NOMO-1 treated with DMSO at 0.1 percent for 48 hours (cell line): ENCODE results near the gene GLCE.
"Not testable (repeated sequence)": the region's sequence is repeated elsewhere in the genome, so short reads cannot be mapped to it uniquely, and the experiment has no call there.

Experiments
- DNase-seq: peaks from one replicate; lab custom pipeline; 2025; ENCODE audit not compliant: unreplicated experiment; lab: John Stamatoyannopoulos, UW

Gene GLCE

DNA sequence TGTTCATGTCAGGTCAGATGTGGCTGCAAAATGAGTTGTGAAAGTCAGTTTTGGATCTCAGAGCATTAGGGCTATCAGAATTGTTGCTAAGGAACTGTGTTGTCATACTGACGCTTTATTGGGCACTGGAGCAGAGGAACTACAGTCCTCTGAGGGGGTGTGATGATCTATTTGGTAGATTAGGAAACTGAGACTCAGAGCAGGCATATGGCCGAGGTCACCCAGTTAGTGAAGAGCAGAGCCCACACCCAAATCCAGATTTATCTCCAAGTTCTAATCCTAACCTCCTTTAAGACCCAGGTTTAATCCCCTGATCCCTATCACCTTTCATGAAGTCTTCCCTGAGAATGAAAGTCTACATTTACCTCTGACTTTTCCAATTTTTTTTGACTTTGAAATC, 25.6 kb upstream of the GLCE start:
- DNase-seq = no peak

DNA sequence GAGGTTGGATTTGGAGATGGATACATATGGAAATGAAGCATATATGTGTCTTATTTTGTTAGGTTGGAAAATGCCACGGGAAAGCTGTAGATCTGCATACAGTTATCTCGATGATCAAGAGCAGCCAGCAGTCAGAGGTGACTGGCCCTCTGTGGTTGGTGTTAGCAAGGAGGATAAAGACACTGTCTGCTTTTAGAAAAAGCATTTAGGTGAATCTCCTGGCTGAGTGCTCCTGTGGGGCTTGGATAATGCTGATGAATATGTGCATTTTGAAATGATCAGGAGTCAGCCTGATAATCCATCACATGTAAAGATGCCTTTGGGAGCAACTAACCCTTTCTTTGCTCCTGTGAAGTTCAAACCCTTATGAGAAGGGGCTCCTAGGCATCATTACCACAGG, 24.9 kb upstream of the GLCE start:
- no peak for DNase-seq

DNA sequence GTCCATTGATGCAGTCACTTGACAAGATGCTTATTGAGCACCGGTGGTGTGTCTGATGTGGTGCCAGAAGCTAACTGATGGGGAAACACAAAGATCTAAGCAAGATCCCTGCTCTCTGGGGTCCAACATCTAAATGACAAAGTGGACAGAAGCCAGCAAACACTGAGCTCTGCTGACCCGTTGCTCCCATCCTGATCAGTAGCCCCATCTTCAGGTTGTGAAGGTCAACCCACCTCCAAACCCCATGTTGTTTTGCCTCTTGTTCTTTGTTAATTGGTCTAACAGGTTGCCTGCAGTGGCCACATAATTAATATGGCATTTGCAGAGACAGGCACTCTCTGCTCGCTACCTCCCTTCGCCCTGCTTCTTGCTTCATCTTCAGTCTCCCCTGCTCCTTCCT, 21.5 kb upstream of the GLCE start:
- DNase-seq = no peak

GRCh38 chr15:69140306-69140705, 20.1 kb upstream of the GLCE start:
- DNase-seq = no peak

- no peak for DNase-seq
These were observed 19.1 kb upstream of the GLCE start for GRCh38 chr15:69141286-69141701.

DNA sequence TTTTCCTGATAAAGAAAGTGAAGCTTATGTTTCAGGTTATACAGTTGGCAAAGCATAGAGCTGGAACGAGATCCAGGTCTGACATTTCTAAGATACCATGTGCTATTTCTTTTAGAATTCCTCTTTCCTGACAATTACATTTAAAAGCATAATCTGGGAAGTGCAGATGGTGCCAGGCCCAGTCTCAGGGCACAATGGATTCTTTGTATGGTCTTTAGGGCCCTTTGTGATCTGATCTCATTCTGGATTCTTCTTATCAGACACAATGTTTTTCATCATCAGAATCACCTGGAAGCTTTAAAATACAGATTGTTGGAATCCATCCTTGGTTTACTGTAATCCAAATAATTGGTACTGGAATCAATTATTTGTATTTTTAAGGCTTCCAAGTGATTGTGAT, 18.6 kb upstream of the GLCE start:
- no peak for DNase-seq

DNA sequence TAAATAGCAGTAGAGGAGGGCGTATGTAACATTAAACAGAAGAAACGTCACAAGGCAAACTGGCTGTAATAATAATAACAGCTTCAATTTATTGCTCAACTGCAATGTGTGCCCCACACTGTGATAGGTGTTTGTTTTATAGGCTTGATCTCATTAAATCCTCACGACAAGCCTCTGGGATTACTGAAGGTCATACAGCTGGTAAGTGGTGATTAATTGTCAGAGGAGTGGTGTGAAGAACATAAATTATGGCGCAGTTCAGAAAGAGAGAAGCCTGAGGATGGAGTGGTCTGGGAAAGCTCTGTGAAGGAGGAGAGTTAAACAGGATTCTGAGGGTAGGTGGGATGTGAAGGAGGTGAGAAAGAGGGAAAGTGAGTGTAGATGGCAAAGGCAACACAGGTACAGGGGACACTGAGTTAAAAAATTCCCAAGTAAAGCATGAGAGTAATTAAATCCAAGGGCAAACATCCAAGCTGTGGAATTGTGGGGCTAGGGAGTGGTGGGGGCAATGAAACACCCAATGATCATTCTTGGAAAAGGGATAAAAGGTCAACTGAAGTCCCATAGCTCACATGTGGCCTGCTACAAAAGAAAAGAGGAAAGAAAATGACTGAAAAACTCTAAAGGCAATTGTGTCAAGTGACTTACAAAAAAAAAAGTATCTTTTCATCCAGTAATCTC, 16.5 kb upstream of the GLCE start:
- no peak for DNase-seq

- DNase-seq = no peak
These were observed 15.9 kb upstream of the GLCE start for GRCh38 chr15:69144530-69144929.

DNA sequence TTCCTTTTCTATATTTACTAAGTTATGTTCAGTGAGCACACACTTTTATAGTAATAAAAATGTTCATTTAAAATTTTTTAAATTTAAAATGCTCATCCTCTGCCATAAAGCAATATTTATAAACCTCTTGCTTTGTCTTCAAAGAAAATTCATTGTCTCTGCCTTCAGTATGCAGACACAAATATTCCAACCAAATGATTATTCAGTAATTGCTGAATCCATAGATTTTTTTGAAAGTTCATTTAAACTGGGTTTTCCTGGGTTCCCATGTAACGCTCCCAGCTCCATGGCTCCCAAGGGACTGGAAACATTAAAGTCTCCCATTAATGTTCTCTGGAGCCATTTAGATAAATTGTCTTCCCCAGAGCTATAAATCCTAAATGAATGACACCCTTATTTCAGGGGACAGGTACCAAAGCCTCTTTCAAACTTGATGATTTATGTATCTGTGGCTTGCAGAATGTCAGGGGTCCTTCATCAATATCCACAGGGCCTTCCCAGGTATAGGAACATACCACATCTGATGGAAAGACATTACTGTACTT, 15.2 kb upstream of the GLCE start:
- no peak for DNase-seq

DNA sequence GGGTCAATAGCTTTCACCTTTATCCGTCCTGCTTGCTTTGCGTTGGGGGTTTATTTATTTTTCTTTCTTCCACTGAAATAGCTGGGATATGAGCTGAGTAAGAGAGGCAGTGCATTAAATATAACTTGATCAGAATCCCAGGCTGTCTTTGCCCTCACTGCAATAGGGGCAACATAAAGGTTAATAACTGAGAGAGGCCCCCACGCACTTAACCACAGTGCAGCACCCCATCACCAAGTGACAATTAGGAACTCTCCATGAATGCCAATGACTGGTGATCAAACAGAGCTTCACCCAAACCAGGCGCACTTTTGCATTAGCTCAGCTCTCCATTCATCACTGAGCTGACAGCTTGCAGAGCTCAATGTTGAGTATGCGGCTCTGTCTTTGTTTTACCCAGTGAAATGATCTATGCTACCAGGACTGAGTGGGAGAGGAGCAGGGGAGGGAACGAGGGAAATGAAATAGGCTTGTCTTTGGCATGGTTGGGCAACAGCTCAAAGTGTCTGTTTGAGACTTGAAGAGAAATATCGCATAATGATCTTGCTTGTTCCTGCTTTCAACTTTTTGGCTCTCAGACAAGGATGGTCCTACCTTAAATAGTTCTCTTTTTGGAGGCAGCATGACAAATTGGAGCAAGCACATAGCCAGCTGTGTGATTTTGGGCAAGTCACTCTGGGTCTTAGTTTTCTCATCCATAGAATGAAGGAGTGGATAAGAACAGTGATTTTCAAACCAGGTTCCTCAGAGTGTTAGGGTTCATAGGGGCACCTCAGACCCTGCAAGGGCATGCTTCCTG, 14.5 kb upstream of the GLCE start:
- DNase-seq = peak; percentile 64

DNA sequence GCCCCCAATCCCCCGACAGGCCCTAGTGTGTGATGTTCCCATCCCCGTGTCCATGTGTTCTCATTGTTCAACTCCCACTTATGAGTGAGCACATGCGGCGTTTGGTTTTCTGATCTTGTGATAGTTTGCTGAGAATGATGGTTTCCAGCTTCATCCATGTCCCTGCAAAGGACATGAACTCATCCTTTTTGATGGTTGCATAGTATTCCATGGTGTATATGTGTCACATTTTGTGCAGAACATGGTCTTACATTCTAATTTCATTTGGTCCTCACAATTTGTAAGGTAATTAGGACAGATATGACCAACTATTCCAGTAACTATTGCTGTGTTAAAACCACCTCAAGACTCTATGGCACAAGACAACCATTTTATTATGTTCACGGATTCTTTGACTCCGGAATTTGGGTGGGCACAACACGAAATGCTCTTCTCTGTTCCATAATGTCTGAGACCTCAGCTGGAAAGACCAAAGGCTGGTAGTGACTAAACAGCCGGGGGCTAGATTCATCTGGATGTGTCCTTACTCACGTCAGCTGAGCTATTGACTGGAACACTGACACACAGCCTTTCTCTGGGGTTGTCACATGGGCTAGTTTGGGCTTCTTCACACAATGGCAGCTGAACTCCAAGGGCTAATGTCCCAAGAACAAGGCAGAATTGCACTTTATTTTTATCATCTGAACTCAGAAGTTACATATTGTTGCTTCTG, 13.6 kb upstream of the GLCE start:
- no peak for DNase-seq

DNA sequence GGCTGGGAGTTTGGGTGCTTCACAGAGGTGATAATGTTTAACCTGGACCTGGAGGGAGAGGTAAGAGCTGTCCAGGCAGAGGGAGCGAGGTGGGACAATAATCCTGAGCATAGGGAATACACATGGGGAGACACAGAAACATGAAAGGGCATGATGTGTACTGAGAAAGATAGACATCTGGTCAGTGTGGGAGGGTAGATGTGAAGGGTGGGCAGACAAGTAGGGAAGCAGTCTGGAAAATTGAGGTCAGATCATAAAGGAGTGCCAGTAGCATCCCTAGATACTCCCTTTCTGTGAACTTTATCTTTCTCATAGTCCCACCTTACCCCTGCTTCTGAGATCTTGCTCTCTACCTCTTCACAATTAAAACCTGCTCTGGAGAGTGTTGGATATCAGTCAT, 12.0 kb upstream of the GLCE start:
- DNase-seq = no peak

GRCh38 chr15:69149163-69149562, 11.3 kb upstream of the GLCE start:
- no peak for DNase-seq

- DNase-seq = no peak
These were observed 10.6 kb upstream of the GLCE start for GRCh38 chr15:69149803-69150202.

DNA sequence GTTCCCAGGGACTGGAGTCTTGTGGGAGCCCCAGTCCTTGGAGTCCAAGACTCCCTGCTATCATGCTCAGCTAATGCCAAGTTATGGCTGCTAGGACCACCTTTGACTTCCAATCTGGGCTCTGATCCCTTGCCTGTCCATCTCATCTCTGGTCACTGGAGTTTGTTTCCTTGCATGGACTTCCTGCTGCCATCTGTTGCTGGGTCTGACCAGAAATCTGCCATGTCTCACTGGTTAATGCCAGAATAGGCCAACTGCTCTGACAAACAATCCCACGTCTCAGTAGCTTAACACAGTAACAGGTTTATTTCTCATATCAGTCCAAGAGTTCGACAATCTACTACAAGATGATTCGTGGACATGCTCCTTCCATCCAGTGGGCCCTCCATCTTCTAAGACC, 10.1 kb upstream of the GLCE start:
- no peak for DNase-seq

DNA sequence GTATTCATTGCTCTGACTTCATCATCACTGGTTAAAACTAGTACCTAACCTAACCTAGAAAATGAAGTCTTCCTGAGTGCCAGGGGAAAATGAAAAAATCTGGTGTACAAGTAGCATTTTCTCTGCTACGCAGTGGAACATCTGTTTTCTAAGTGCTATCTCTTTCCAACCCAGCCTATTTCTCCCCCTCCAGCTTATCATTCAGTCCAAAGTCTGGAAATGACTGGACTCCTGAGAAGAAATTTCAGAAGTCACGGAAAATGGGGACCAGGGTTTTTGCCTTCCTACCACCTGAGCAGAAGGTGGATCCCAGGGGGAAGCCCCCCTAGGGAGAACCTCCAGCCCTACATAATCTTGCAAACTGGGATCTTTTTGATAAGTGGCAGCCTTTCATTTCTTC, 9.6 kb upstream of the GLCE start:
- DNase-seq = no peak

- DNase-seq = no peak
These were observed 7.4 kb upstream of the GLCE start for GRCh38 chr15:69153046-69153445.

- not testable (repeated sequence) for DNase-seq
These were observed 6.8 kb upstream of the GLCE start for GRCh38 chr15:69153587-69153986.

GRCh38 chr15:69154078-69154477, 6.4 kb upstream of the GLCE start:
- no peak for DNase-seq

GRCh38 chr15:69154684-69155083, 5.8 kb upstream of the GLCE start:
- no peak for DNase-seq

- DNase-seq = no peak
These were observed 3.6 kb upstream of the GLCE start for GRCh38 chr15:69156736-69157381.
